ENCODE results near the gene BRIP1. TPM values are rescaled to one million over a fixed set of nuclear protein-coding genes. Genes with fewer than 3 reads are reported as not detected.
"Not testable (repeated sequence)": the region's sequence is repeated elsewhere in the genome, so short reads cannot be mapped to it uniquely, and the experiment has no call there.

Gene BRIP1
- total RNA-seq, 1 donor from 2014 or later: 7.1 TPM

DNA sequence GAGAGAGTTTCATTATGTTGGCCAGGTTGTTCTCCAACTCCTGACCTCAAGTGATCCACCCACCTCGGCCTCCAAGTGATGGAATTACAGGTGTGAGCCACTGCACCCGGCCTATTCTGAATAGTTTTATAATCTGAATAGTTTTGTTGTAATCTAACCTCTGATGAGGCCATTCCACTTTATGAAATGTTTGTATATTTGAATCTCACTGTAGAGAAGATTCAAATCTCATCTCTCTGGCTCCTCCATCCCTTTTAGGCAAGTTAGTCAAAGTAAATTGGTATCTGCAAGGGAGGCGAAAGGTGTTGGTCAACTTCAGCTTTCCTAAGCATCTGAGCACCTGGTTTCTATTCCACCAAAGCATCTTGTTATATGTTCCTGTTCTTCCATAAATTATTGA, 131.2 kb downstream of the BRIP1 start:
- DNase-seq (ENCODE audit: low read depth, low spot score): no peak

DNA sequence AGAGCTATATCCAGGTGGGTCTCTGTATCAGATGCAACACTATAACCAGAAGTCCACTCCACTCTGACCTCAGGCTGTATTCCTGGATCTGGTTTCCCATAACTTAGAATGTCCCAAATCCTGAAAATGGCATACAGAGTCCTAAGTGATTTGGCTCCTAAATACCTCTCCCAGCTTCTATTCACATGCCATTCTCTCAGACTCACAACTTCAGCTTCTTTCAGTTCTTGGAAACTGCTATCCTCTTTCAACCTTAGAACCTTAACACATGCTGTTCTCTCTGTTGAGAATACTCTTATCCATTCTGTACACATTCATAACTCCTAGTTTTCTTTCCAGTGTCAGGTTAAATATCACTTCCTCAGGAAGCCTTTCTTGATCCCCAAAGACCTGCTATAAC, 132.0 kb downstream of the BRIP1 start:
- DNase-seq (ENCODE audit: low read depth, low spot score): no peak

DNA sequence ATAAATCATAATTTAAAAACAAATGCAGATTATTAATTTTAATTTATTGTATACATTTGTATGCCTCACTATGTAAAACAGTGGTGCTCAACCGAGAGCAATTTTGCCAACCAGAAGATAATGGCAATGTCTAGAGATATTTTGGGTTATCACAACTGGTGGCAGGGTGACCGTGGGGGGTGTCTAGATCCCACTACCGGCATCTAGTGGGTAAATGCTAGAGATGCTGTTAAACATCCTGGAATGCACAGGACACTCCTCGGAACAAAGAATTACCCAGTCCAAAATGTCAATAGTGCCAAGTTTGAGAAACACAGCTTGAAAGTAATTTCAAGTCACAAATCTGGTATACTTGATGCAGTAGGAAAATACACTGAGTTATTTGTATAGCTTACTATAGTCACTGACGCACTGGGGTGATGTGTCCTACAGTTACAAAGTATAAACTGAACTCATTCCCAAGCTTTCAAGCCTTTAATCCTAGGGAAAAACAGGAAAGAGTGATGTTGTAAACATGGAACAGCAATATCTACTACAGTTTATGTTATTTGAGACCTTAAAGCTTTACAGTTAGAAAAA, 133.5 kb downstream of the BRIP1 start:
- no peak for DNase-seq (ENCODE audit: low read depth, low spot score)

DNA sequence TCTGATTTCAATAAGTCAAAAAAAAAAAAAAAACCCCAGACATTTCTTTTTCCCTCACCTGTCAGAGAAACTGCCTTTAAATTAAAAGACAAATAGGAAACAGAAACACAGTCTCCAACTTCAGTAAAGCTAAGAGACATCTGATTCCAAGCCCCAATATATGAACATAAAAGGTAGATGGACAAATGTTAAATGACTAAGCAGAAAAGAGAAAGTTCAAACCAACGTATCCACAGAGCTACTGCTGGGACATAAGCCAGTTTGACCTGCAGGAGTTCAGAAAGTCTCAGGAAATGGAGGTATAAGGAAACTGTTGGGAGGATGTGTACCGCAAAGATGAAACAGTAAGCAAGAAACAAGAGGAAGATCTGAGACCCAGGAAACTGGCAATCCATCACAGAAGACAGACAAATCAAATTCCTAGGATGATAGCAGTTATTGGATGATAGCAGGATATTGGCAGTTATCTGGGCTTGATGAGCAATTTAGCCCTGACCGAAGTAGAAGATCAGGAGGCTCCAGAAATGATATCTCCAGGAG, 135.0 kb downstream of the BRIP1 start:
- no peak for DNase-seq (ENCODE audit: low read depth, low spot score)

GRCh38 chr17:61727798-61728197, 135.5 kb downstream of the BRIP1 start:
- not testable (repeated sequence) for DNase-seq (ENCODE audit: low read depth, low spot score)

DNA sequence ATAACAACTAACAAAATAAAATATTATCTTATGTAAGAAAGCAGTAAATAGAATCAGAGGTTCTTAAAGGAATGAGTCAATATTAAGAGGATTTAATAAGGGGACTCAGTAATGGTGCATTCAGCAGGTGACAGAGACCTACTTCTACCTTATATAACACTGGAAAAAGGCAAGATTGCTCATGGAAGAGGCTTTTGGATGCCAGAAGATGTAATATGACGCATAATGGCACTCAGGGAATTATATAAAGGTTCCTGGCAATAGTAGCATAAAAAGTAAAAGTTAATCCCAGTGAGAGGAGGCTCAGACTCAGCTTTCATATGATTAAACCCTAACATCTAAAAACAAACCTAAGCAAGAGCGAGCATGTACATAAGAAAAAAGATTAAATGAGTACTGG, 136.4 kb downstream of the BRIP1 start:
- DNase-seq (ENCODE audit: low read depth, low spot score): no peak

- no peak for DNase-seq (ENCODE audit: low read depth, low spot score)
Measured at GRCh38 chr17:61724777-61725176, 138.6 kb downstream of the BRIP1 start.

DNA sequence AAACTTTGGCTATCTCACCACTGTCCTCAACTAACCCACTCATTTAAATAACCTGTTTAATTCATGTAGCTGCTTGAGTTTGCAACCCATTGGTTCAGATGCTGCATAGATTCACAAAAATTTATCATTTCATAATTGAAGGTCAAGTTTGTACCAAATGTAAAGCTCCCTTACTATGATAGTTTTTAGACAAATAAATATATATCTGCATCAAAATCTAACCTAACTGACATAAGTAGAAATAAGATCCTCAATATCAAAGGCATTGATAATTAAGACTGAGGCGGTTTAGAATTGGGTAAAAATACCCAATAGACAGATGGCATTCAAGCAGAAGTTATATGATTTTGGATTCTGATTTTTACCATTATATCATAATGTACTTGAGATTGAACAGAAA, 139.4 kb downstream of the BRIP1 start:
- DNase-seq (ENCODE audit: low read depth, low spot score): no peak

- DNase-seq (ENCODE audit: low read depth, low spot score): no peak
Measured at GRCh38 chr17:61723183-61723582, 140.1 kb downstream of the BRIP1 start.

GRCh38 chr17:61722398-61722797, 140.9 kb downstream of the BRIP1 start:
- DNase-seq (ENCODE audit: low read depth, low spot score): no peak

- no peak for DNase-seq (ENCODE audit: low read depth, low spot score)
Measured at GRCh38 chr17:61720016-61720795, 143.1 kb downstream of the BRIP1 start.

GRCh38 chr17:61719220-61719619, 144.1 kb downstream of the BRIP1 start:
- not testable (repeated sequence) for DNase-seq (ENCODE audit: low read depth, low spot score)

GRCh38 chr17:61718022-61718421, 145.3 kb downstream of the BRIP1 start:
- DNase-seq (ENCODE audit: low read depth, low spot score): no peak

DNA sequence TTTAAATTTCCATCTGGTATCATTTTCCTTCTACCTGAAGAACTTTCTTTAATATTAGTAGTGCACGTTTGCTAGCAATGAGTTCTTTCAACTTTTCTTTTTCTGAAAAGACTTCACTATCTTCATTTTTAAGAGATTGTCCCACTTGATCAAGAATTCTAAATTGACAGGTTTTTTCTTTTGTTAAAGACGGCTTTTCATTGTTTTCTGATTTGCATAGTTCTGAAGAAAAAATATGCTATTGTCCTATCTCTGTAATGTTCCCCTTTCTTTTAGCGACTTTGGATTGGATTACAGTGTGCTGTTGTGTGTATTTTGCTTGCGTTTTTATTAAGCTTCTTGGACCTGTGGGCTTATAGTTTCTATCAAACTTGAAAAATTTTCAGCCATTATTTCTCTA, 146.0 kb downstream of the BRIP1 start:
- no peak for DNase-seq (ENCODE audit: low read depth, low spot score)

- no peak for DNase-seq (ENCODE audit: low read depth, low spot score)
Measured at GRCh38 chr17:61716225-61716829, 147.0 kb downstream of the BRIP1 start.

DNA sequence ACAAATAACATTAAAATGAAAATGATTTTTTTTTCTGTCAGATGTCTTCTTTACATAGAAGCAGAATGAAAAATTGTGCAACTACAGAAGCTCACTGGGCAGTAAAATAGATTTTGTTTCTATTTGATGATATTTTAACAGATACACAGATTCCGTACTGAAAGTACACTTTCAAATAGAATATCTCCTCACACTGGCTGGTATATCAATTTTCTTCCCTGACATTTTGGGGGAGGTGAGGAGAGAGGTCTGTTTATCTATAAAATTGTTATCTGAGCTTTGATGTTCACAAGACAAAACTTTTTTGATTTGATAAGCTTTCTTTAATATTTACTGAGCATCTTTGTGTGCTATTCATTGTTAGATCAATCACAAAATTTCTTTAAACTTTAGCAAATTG, 148.0 kb downstream of the BRIP1 start:
- no peak for DNase-seq (ENCODE audit: low read depth, low spot score)

- no peak for DNase-seq (ENCODE audit: low read depth, low spot score)
Measured at GRCh38 chr17:61714300-61714699, 149.0 kb downstream of the BRIP1 start.

DNA sequence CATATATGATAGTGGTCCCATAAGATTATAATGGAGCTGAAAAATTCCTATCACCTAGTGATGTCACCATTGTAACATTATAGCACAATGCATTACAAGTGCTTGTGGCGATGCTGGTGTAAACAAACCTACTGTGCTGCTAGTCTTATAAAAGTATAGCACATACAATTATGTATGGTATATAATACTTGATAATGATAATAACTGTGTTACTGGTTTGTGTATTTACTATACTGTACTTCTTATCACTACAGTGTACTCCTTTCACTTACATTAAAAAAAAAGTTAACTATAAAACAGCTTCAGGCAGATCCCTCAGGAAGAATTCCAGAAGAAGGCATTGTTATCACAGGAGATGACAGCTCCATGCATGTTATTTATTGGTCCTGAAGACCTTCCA, 150.3 kb downstream of the BRIP1 start:
- no peak for DNase-seq (ENCODE audit: low read depth, low spot score)

- no peak for DNase-seq (ENCODE audit: low read depth, low spot score)
Measured at GRCh38 chr17:61710546-61710945, 152.8 kb downstream of the BRIP1 start.

GRCh38 chr17:61709567-61709966, 153.8 kb downstream of the BRIP1 start:
- no peak for DNase-seq (ENCODE audit: low read depth, low spot score)

- no peak for DNase-seq (ENCODE audit: low read depth, low spot score)
Measured at GRCh38 chr17:61704935-61705449, 158.3 kb downstream of the BRIP1 start.

DNA sequence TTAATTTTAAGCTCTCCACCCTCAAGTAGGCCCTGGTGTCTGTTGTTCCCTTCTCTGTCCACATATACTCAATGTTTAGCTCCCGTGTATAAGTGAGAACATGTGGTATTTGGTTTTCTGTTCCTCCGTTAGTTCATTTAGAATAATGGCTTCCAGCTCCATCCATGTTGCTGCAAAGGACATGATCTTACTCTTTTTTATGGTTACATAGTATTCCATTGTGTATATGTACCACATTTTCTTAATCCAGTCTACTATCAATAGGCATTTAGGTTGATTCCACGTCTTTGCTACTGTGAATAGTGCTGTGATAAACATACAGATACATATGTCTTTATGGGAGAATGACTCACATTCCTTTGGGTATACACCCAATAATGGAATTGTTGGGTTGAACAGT, 160.9 kb downstream of the BRIP1 start:
- no peak for DNase-seq (ENCODE audit: low read depth, low spot score)

All from pulmonary artery endothelial cell (primary cell).